Adipocyte (in vitro differentiated cells): ENCODE results near the gene RAB33B.

ENCODE experiments used
- DNase-seq: peaks from one replicate; pipeline ENCODE4 v3.0.0-alpha.2; 2015; ENCODE audit warnings: low read depth
- H3K27me3 ChIP-seq: replicated peaks from 2 replicates; pipeline ENCODE4 v1.7.0; 2013; ENCODE audit warnings: mild to moderate bottlenecking, low read length, moderate library complexity; ENCODE audit not compliant: control insufficient read depth, insufficient read depth
- H3K36me3 ChIP-seq: 2 replicates; pipeline ENCODE4 v1.7.0; 2013; ENCODE audit warnings: low read length, mild to moderate bottlenecking, moderate library complexity; ENCODE audit not compliant: control insufficient read depth, insufficient read depth, severe bottlenecking
- H3K4me1 ChIP-seq: 2 replicates; pipeline ENCODE4 v1.7.0; 2013; ENCODE audit warnings: mild to moderate bottlenecking, low read length, moderate library complexity; ENCODE audit not compliant: control insufficient read depth, insufficient read depth
- H3K4me3 ChIP-seq: 2 replicates; pipeline ENCODE4 v1.7.0; 2013; ENCODE audit warnings: mild to moderate bottlenecking, low read length, moderate library complexity
- H3K9ac ChIP-seq: 2 replicates; pipeline ENCODE4 v1.7.0; 2013; ENCODE audit warnings: mild to moderate bottlenecking, low read length, moderate library complexity
- H3K9me3 ChIP-seq: 2 replicates; pipeline ENCODE4 v1.7.0; 2013; ENCODE audit warnings: mild to moderate bottlenecking, low read length, moderate library complexity; ENCODE audit not compliant: control insufficient read depth

Gene RAB33B

GRCh38 chr4:139488442-139488841 is 34.5 kb downstream of the RAB33B start:
- Histone ChIP-seq H3K9me3 (no peaks in the 10 kb centered on the region), H3K27me3 (no peaks in the 10 kb centered on the region), H3K36me3 (no peaks in the 10 kb centered on the region), H3K9ac (no peak overlapping the region), H3K4me3 (no peak overlapping the region), H3K4me1 (peaks cover 7% of the 10 kb centered on the region)
- DNase-seq: no peak

GRCh38 chr4:139489638-139490037 is 35.7 kb downstream of the RAB33B start:
- H3K4me1 ChIP-seq: peaks cover 7% of the 10 kb centered on the region
- no peak overlapping the region for H3K4me3 ChIP-seq
- H3K9me3 ChIP-seq: peaks cover 5% of the 10 kb centered on the region
- no peak overlapping the region for H3K9ac ChIP-seq
- no peak for DNase-seq
- no peaks in the 10 kb centered on the region for H3K36me3 ChIP-seq
- no peaks in the 10 kb centered on the region for H3K27me3 ChIP-seq

GRCh38 chr4:139492429-139492828 is 38.5 kb downstream of the RAB33B start:
- Histone ChIP-seq H3K4me1 (peaks cover 13% of the 10 kb centered on the region), H3K4me3 (no peak overlapping the region), H3K27me3 (no peaks in the 10 kb centered on the region), H3K9ac (no peak overlapping the region), H3K36me3 (no peaks in the 10 kb centered on the region), H3K9me3 (peaks cover 5% of the 10 kb centered on the region)
- DNase-seq: no peak

- no peak for DNase-seq
- Histone ChIP-seq H3K36me3 (no peaks in the 10 kb centered on the region), H3K27me3 (no peaks in the 10 kb centered on the region), H3K4me3 (no peak overlapping the region), H3K9ac (no peak overlapping the region), H3K4me1 (peaks cover 16% of the 10 kb centered on the region), H3K9me3 (peaks cover 5% of the 10 kb centered on the region)
Observed at GRCh38 chr4:139493176-139493575, 39.3 kb downstream of the RAB33B start.

- Histone ChIP-seq H3K9me3 (no peaks in the 10 kb centered on the region), H3K9ac (no peak overlapping the region), H3K4me3 (no peak overlapping the region), H3K27me3 (no peaks in the 10 kb centered on the region), H3K4me1 (peaks cover 41% of the 10 kb centered on the region), H3K36me3 (no peaks in the 10 kb centered on the region)
- DNase-seq: no peak
Observed at GRCh38 chr4:139499186-139499585, 45.3 kb downstream of the RAB33B start.

- DNase-seq: peak; percentile 47
- Histone ChIP-seq H3K4me1 (peaks cover 37% of the 10 kb centered on the region), H3K4me3 (no peak overlapping the region), H3K9ac (peak overlapping the region; percentile 4), H3K9me3 (no peaks in the 10 kb centered on the region), H3K36me3 (peaks cover 7% of the 10 kb centered on the region), H3K27me3 (no peaks in the 10 kb centered on the region)
Observed at GRCh38 chr4:139501117-139501516, 47.2 kb downstream of the RAB33B start.

GRCh38 chr4:139501527-139501926 is 47.6 kb downstream of the RAB33B start:
- no peaks in the 10 kb centered on the region for H3K9me3 ChIP-seq
- H3K4me3 ChIP-seq: no peak overlapping the region
- H3K36me3 ChIP-seq: peaks cover 7% of the 10 kb centered on the region
- no peaks in the 10 kb centered on the region for H3K27me3 ChIP-seq
- H3K4me1 ChIP-seq: peaks cover 33% of the 10 kb centered on the region
- H3K9ac ChIP-seq: no peak overlapping the region
- DNase-seq: no peak

- peaks cover 11% of the 10 kb centered on the region for H3K36me3 ChIP-seq
- DNase-seq: peak; percentile 35
- H3K4me1 ChIP-seq: peaks cover 29% of the 10 kb centered on the region
- no peaks in the 10 kb centered on the region for H3K9me3 ChIP-seq
- no peak overlapping the region for H3K9ac ChIP-seq
- H3K27me3 ChIP-seq: no peaks in the 10 kb centered on the region
- no peak overlapping the region for H3K4me3 ChIP-seq
Observed at GRCh38 chr4:139501927-139502899, 48.3 kb downstream of the RAB33B start.

GRCh38 chr4:139503622-139504166 is 49.8 kb downstream of the RAB33B start:
- no peak for DNase-seq
- Histone ChIP-seq H3K27me3 (no peaks in the 10 kb centered on the region), H3K4me1 (peaks cover 21% of the 10 kb centered on the region), H3K9me3 (no peaks in the 10 kb centered on the region), H3K9ac (no peak overlapping the region), H3K4me3 (no peak overlapping the region), H3K36me3 (peaks cover 24% of the 10 kb centered on the region)

- Histone ChIP-seq H3K36me3 (peaks cover 54% of the 10 kb centered on the region), H3K9ac (no peak overlapping the region), H3K9me3 (no peaks in the 10 kb centered on the region), H3K27me3 (no peaks in the 10 kb centered on the region), H3K4me3 (no peak overlapping the region), H3K4me1 (peaks cover 7% of the 10 kb centered on the region)
- no peak for DNase-seq
Observed at GRCh38 chr4:139506774-139507173, 52.9 kb downstream of the RAB33B start.

GRCh38 chr4:139508581-139509237 is 54.8 kb downstream of the RAB33B start:
- Histone ChIP-seq H3K4me3 (no peak overlapping the region), H3K9ac (no peak overlapping the region), H3K36me3 (peaks cover 63% of the 10 kb centered on the region), H3K27me3 (no peaks in the 10 kb centered on the region), H3K9me3 (no peaks in the 10 kb centered on the region), H3K4me1 (no peaks in the 10 kb centered on the region)
- no peak for DNase-seq
